ENCODE results near the gene ZNF207. TPM values are rescaled to one million over a fixed set of nuclear protein-coding genes. Genes with fewer than 3 reads are reported as not detected.

Gene ZNF207
- total and polyA plus RNA-seq, 9 of the 15 experiments (the other 6 are each of a cell fraction or from before 2014, with no cell fraction given), result 123 to 370 (median 250) TPM

GRCh38 chr17:32349854-32350665, at the start of gene ZNF207 (continued):
- no peak for TF ChIP-seq HSF4 (CRISPR knock-in tag; IDR thresholded peaks at IDR 0.05; ENCODE audit: borderline replicate concordance)
- TF ChIP-seq GTF3C2 (IDR thresholded peaks at IDR 0.05; ENCODE audit: borderline replicate concordance, extremely low read depth, insufficient read length), result no peak
- no peak for TF ChIP-seq CLOCK (CRISPR knock-in tag; IDR thresholded peaks at IDR 0.05; ENCODE audit: borderline replicate concordance)
- TF ChIP-seq TAF15 (IDR thresholded peaks at IDR 0.05; ENCODE audit: low read depth, low read length), result no peak
- TF ChIP-seq ZNF584 (CRISPR knock-in tag; IDR thresholded peaks at IDR 0.05; ENCODE audit: low read depth), result no peak
- no peak for TF ChIP-seq TFAM (CRISPR knock-in tag; conservative IDR thresholded peaks at IDR 0.05)
- no peak for TF ChIP-seq SREBF1 (IDR thresholded peaks at IDR 0.05; ENCODE audit: borderline replicate concordance, low read depth, low read length)
- TF ChIP-seq ZNF407 (IDR thresholded peaks at IDR 0.05; ENCODE audit: low read depth), result no peak
- TF ChIP-seq ZNF655 (CRISPR knock-in tag; IDR thresholded peaks at IDR 0.05), result no peak
- no peak for TF ChIP-seq ZNF311 (CRISPR knock-in tag; IDR thresholded peaks at IDR 0.05)
- TF ChIP-seq HMG20B (CRISPR knock-in tag; IDR thresholded peaks at IDR 0.05), result no peak
